GM10266 (cell line): ENCODE data around the gene BUD31.

Experiments
- DNase-seq: peaks from one replicate; pipeline ENCODE4 v3.0.0; 2012; ENCODE audit errors: extremely low spot score
- TF ChIP-seq, protein P1 (sequence below): IDR thresholded peaks from 2 replicates; pipeline ENCODE4 v1.5.1; 2012; ENCODE audit warnings: mild to moderate bottlenecking, low read depth; ENCODE audit not compliant: control insufficient read depth, insufficient read depth; ENCODE audit errors: missing control alignments

Gene BUD31

DNA sequence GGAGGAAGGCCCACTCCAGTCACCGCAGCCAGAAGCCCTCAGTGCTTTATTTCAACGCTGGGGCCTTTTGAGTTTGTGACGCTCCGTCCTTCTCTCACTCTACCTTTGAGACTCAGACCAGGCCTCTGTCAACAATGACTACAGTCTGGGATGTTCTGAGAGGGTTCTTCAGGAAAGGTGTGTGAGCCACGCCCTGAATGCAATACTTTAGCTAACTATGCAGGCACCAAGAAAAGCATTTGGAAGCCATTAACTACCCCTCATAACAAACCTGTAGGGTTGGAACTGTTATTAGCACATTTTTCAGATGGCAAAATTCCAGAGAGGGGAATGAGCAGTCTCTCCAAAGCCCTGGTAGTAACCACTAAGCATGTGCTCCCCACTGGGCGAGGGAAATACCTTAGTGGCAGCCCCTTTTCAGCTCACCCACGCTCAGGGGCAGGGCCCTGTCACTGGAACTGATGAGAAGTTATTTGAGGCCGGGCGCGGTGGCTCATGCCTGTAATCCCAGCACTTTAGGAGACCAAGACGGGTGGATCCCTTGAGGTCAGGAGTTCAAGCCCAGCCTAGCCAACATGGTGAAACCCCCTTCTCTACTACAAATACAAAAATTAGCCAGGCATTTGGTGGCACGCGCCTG is 39.9 kb upstream of the BUD31 start:
- TF ChIP-seq, protein P1, sequence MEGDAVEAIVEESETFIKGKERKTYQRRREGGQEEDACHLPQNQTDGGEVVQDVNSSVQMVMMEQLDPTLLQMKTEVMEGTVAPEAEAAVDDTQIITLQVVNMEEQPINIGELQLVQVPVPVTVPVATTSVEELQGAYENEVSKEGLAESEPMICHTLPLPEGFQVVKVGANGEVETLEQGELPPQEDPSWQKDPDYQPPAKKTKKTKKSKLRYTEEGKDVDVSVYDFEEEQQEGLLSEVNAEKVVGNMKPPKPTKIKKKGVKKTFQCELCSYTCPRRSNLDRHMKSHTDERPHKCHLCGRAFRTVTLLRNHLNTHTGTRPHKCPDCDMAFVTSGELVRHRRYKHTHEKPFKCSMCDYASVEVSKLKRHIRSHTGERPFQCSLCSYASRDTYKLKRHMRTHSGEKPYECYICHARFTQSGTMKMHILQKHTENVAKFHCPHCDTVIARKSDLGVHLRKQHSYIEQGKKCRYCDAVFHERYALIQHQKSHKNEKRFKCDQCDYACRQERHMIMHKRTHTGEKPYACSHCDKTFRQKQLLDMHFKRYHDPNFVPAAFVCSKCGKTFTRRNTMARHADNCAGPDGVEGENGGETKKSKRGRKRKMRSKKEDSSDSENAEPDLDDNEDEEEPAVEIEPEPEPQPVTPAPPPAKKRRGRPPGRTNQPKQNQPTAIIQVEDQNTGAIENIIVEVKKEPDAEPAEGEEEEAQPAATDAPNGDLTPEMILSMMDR = no peak
- no peak for DNase-seq

DNA sequence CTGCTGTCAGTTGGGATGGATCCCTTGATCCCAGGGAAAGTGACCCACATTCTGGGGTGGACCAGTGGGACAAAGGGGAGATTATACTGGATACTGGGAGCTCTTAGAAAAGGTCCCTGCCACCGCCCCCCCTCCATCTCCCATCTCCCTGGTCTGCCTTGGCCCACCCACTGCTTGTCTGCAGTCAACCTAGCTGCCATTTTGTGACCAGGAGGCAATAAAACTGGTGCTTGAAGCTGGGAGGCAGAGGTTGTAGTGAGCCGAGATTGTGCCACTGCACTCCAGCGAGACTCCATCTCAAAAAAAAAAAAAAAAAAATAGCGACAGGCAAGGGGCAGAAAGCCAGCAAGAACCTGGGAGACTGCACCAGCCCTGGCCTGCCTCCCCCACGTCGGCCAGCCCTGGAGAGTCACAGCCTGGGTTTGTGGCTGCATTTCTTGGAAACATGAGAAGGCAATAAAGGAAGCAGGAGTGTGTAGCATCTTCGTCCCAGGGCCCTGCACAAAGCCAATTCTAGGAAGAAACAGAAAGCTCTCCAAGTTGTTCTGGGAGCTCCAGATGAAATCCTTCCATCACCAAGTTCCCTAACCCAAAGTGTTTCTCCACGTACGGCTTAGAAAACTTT is 38.9 kb upstream of the BUD31 start:
- no peak for DNase-seq
- TF ChIP-seq, protein P1 = no peak

DNA sequence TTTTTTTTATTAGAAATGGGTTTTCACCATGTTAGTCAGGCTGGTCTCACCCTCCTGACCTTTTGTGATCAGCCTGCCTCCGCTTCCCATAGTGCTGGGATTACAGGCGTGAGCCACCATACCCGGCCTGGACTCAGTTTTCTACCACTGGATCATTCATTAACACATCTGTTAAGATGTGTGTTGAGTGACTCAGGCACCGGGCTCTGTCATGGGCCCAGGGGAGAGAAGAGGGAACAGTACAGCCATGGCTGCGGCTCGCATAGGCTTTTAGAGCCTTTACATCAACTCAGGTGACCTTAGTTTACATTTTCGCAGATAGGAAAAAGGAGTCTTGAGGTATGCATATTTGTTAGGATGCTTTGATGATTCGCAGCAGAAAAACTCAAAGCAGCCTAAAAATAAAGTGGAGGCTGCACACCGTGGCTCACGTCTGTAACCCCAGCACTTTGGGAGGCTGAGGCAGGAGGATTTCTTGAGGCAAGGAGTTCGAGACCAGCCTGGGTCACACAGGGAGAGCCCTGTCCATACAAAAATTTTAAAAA is 37.3 kb upstream of the BUD31 start:
- TF ChIP-seq, protein P1 = no peak
- DNase-seq = no peak

DNA sequence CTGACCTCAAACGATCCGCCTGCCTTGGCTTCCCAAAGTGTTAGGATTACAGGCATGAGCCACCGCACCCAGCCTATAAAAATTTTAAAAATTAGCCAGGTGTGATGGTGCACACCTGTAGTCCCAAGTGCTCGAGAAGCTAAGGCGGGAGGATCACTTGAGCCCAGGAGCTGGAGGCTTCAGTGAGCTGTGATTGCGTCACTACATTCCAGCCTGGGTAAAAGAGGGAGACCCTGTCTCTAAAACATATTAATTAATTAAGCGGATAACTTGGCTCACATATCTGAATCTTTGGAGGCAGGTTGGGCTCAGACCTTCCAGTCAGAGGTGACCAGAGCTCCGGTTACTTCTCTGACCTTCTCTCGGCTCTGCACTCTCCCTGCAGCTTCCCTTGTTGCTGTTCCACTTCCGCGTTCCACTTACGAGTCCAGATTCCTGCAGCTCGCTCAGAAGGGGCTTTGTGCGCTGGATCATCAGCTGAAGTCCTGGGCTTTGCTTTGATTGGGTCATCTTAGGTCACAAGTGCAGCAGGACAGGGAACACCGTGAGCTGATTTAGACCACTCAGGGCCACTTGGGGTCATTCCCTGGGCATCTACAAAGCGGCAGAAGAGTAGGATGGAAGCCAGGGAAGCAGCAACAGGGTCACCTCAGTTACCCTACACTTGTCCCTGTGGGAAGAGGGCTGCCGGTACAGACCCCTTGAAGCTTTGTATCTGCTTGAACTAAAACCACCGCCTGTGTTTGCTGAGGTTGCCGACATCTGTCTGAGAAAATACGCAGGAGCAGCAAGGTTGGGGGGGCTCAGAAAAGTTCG is 36.3 kb upstream of the BUD31 start:
- DNase-seq = no peak
- TF ChIP-seq, protein P1 = no peak

DNA sequence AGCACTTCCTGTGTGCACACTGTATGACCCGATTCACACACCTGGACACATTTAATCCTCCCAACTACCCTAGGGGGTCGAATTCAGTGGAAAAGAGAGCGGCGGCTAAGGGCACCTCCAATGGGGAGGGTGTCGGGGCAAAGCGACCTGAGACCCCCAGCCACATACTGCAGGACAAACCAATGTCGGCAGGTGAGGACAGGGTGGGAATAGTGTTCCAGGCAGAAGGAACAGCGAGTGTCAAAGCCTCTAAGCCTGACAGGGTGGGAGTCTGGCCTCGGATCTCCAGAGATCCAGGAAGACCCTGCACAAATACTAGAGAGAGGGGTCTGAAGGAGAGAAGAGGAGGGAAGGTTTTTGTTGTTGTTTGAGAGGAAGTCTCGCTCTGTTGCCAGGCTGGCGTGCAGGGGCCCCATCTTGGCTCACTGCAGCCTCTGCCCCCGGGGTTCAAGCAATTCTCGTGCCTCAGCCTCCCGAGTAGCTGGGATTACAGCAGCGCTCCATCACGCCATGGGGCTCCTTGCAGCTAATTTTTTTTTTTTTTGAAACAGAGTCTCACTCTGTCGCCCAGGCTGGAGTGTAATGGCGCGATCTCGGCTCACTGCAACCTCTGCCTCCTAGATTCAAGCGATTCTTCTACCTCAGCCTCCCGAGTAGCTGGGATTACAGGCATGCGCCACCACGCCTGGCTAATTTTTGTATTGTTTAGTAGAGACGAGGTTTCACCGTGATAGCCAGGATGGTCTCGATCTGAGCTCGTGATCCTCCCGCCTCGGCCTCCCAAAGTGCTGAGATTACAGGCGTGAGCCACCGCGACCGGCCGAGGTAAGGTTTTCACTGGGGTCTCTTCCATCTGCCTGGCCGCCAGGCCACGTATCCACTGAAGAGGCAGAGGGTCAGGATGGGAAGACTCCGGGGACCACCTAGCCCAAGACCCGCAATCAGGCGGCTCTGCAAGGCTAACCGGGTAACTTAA is 35.4 kb upstream of the BUD31 start:
- TF ChIP-seq, protein P1 = no peak
- no peak for DNase-seq
